PC-3 (cell line): ENCODE measurements around the gene RTTN.

Source experiments
- CTCF ChIP-seq: fragments of 300-600 bp; sonication (generic); conservative IDR thresholded peaks from 2 replicates; pipeline ENCODE4 v1.5.1; 2017; ENCODE audit warnings: antibody characterized with exemption, low read depth, mild to moderate bottlenecking, low read length
- EZH2 ChIP-seq: fragments of 300-600 bp; sonication (generic); IDR thresholded peaks from one replicate; pipeline ENCODE4 v1.6.1; 2017; ENCODE audit warnings: antibody characterized with exemption, mild to moderate bottlenecking, low read length; ENCODE audit not compliant: unreplicated experiment

GRCh38 chr18:70132999-70133398 is 72.5 kb downstream of the RTTN start:
- TF ChIP-seq CTCF (no peak), EZH2 (no peak)
